IPS DF 4.7 (cell line): ENCODE results near the gene CFAP97.
"Not testable (repeated sequence)": the region's sequence is repeated elsewhere in the genome, so short reads cannot be mapped to it uniquely, and the experiment has no call there.

Source experiments
- DNase-seq: peaks from one replicate; pipeline ENCODE4 v3.0.0-alpha.2; 2013; ENCODE audit warnings: low spot score; ENCODE audit errors: extremely low read depth

Gene CFAP97

GRCh38 chr4:185222598-185222997 is 18.8 kb upstream of the CFAP97 start:
- no peak for DNase-seq

- DNase-seq: no peak
These were observed 18.1 kb upstream of the CFAP97 start for GRCh38 chr4:185221912-185222311.

- DNase-seq: no peak
These were observed 17.7 kb upstream of the CFAP97 start for GRCh38 chr4:185221491-185221890.

GRCh38 chr4:185219551-185220344 is 15.9 kb upstream of the CFAP97 start:
- DNase-seq: no peak

GRCh38 chr4:185218312-185218711 is 14.5 kb upstream of the CFAP97 start:
- DNase-seq: no peak

DNA sequence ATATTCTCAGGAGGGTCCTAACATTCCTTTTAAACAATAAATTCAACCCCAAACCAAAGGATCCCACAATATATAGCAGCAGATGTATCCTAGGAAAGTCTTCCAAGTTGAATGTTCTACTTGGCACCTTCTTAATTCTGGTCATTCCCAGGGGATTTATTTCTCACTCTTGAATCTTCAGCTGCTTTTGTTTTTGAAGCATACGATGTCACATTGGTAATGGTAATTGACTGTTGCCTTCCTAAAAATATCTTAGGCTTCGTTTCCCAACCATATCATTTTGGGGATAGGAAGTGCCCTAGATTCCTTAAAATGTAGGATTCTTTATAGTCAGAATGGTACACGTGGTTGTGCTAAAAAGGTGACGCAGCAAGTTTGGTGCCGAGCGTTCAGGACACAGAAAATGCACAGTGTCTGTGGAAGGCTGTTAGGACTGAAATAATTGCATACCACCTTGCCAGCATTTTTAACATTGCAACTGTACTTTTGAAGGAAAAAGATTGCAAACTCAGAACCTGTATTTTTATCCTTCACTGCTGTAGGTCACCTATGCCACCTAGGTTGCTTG is 13.7 kb upstream of the CFAP97 start:
- DNase-seq: no peak

DNA sequence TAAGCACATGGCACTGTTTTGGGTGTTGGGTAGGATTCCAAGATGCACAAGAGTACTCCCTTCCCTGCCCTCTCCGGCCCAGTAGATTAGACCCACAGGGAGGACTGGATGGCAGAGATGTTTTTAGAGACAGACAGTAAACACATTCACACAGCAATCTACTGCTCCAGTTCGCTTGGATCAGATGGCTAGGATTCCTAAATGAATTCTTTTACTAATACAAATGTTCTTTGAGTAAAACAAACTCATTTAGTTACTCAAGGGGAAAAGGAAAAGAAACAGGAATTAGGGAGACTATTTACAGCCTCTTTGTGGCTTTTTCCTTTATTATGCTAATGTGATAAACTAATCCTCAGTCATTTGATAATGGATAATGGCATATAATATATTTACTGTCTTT is 11.5 kb upstream of the CFAP97 start:
- DNase-seq: no peak

GRCh38 chr4:185213877-185214276 is 10.1 kb upstream of the CFAP97 start:
- DNase-seq: no peak

DNA sequence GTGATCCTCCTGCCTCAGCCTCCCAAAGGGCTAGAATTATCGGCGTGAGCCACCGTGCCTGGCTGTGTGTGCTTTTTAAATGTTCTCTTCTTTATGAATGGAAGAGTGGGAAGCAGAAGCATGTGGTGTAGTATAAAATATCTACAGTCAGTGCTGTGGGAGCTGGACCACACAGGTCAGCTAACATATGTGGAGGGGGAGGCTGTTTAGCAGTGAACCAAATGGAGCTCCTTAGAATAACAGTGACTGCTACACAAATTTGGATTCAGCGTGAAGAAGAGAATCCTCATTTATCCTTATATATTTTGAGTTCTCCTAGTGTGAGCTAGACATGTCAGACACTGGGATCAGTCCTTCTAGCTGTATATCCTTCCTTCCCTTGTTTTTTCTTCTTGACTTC is 8.8 kb upstream of the CFAP97 start:
- no peak for DNase-seq

- DNase-seq: no peak
These were observed 7.8 kb upstream of the CFAP97 start for GRCh38 chr4:185211641-185212040.

DNA sequence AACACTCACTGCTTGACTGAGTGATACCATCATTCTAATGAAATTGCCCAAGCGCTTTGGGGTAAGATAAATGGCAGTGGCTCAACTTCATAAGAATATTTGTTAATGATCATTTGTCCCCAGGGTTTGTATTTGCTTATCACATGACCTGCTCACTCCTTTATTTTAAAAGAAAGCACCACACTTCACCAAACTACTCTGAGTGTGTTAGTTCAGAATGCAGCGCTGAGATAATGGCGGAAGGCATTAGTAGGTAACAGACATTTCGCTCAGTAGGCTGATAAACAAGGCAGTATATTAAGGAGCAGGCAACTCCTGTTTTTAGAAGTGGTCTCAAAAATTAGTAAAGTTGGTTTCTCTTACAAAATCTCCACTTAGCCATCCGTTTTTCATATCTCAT is 7.2 kb upstream of the CFAP97 start:
- DNase-seq: no peak

GRCh38 chr4:185210102-185210981 is 6.5 kb upstream of the CFAP97 start:
- DNase-seq: no peak

- DNase-seq: not testable (repeated sequence)
These were observed 6.0 kb upstream of the CFAP97 start for GRCh38 chr4:185209852-185210101.

GRCh38 chr4:185209031-185209851 is 5.4 kb upstream of the CFAP97 start, which contains the start of gene SNX25:
Gene SNX25 (plus strand): TSS chr4:185209598. CDS start chr4:185209827, 229 bp downstream.
- no peak for DNase-seq

- no peak for DNase-seq
These were observed 3.7 kb upstream of the CFAP97 start for GRCh38 chr4:185207466-185207865.

DNA sequence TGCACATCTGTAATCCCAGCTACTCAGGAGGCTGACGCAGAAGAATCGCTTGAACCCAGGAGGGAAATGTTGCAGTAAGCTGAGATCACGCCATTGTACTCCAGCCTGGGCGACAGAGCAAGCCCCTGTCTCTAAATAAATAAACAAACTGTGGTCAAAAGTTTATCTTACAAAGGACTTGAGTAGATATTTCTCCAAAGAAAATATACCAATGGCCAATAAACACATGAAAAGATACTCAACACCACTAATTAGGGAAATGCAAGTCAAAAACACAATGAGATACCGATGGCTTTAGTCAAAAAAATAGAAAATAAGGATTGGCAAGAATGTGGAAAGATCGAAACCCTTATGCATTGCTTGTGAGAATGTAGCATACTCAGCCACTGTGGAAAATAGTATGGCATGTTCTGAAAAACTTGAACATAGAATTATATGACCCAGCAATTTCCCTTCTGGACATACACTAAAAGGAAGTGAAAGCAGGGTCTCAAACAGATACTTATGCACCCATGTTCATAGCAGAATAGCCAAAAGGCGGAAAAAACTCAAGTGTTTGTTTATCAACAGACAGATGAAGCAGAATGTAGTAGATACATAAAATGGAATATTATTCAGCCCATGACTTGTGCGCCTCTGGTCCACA is 2.0 kb upstream of the CFAP97 start:
- DNase-seq: no peak

DNA sequence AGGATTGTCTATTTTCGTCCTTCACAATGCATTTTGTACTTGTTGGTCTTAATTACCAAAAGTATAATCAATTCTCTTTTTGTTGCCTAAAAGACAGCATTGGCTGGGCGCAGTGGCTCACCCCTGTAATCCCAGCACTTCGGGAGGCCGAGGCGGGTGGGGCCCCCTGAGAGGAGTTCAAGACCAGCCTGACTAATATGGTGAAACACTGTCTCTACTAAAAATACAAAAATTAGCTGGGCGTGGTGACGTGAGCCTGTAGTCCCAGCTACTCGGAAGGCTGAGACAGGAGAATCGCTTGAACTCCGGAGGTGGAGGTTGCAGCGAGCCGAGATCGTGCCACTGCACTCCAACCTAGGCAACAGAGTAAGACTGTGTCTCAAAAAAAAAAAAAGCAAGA is 1.3 kb upstream of the CFAP97 start:
- DNase-seq: not testable (repeated sequence)

- DNase-seq: no peak
These were observed 574 bp upstream of the CFAP97 start for GRCh38 chr4:185204238-185204910.

- DNase-seq: no peak
These were observed 765 bp downstream of the CFAP97 start for GRCh38 chr4:185202984-185203485.
